HG02759 (cell line): Measurements from ENCODE around the gene CENPS.
"Not testable (repeated sequence)": the region's sequence is repeated elsewhere in the genome, so short reads cannot be mapped to it uniquely, and the experiment has no call there.

Experiments used
- ATAC-seq: cut with Tn5 transposase; IDR thresholded peaks from one replicate; pipeline ENCODE4 v1.9.1; 2021; ENCODE audit warnings: mild to moderate bottlenecking, moderate library complexity; ENCODE audit not compliant: unreplicated experiment

CENPS gene

GRCh38 chr1:10430216-10431069 lies at the start of gene CENPS:
TSS of gene CENPS (plus strand) at chr1:10430433. CDS start at chr1:10430518, 85 bp downstream.
- peak; percentile 85 for ATAC-seq

- ATAC-seq: no peak
These were observed 49.5 kb upstream of the CENPS start for GRCh38 chr1:10380594-10381275.

- ATAC-seq: no peak
These were observed 46.6 kb upstream of the CENPS start for GRCh38 chr1:10383630-10384029.

GRCh38 chr1:10384219-10384618 lies 46.0 kb upstream of the CENPS start:
- ATAC-seq: no peak

- no peak for ATAC-seq
These were observed 43.2 kb upstream of the CENPS start for GRCh38 chr1:10386761-10387676.

GRCh38 chr1:10387677-10388386 lies 42.4 kb upstream of the CENPS start:
- ATAC-seq: no peak

- ATAC-seq: no peak
These were observed 41.9 kb upstream of the CENPS start for GRCh38 chr1:10388387-10388715.

GRCh38 chr1:10389271-10389973 lies 40.8 kb upstream of the CENPS start:
- no peak for ATAC-seq

GRCh38 chr1:10396870-10397269 lies 33.4 kb upstream of the CENPS start:
- no peak for ATAC-seq

GRCh38 chr1:10398278-10398733 lies 31.9 kb upstream of the CENPS start:
- no peak for ATAC-seq

- ATAC-seq: peak; percentile 95
These were observed 31.3 kb upstream of the CENPS start, which contains the start of gene PGD for GRCh38 chr1:10398734-10399443. TSS of gene PGD (plus strand) at chr1:10399064. CDS start at chr1:10399118, 54 bp downstream.

GRCh38 chr1:10399444-10399941 lies 30.7 kb upstream of the CENPS start:
- no peak for ATAC-seq

- ATAC-seq: no peak
These were observed 30.2 kb upstream of the CENPS start for GRCh38 chr1:10400013-10400412.

GRCh38 chr1:10401281-10401680 lies 29.0 kb upstream of the CENPS start:
- ATAC-seq: no peak

- no peak for ATAC-seq
These were observed 27.4 kb upstream of the CENPS start for GRCh38 chr1:10402729-10403274.

- ATAC-seq: no peak
These were observed 23.0 kb upstream of the CENPS start for GRCh38 chr1:10407201-10407600.

- no peak for ATAC-seq
These were observed 14.9 kb upstream of the CENPS start for GRCh38 chr1:10415211-10415930.

GRCh38 chr1:10415967-10416366 lies 14.3 kb upstream of the CENPS start:
- not testable (repeated sequence) for ATAC-seq
